ENCODE results near the gene METTL22. TPM values are rescaled to one million over a fixed set of nuclear protein-coding genes. Genes with fewer than 3 reads are reported as not detected.

The METTL22 gene
- total RNA-seq, 1 donor from 2014 or later: 21.8 TPM

DNA sequence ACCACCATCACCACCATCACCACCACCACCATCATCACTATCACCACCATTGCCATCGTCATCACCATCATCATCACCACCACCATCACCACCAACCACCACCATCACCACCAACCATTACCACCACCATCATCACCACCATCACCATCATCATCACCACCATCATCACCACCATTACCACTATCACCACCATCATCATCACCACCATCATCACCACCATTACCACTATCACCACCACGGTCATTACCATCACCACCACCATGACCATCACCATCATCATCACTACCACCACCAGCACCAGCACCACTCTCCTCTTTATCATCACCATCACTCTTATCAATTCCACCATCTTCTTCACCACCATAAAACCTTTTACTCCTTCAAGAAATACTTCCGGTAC is 30.0 kb upstream of the METTL22 start:
- no peak for DNase-seq (ENCODE audit: low read depth, low spot score)

DNA sequence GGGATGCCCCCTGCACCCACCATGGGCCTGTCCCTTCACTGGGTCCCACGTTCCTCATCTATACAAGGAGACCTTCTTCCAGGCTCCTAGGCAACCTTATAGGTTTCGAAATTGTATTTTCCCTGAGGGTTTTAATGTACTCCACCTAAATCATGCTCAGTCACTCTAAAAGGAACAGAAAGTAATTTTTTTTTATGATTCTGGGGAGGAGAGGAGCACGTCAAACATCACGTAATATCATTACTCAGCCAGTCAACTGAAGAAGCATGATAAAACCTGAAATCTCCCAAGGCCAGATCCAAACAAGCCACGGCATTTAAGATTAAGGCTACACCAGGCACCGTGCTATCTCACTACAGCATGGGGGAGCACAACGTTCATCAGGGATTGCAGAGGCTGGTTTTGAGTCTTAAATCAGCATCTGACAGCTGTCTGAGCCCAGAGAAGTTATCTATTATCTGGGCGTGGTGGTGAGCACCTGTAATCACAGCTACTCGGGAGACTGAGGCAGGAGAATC is 27.3 kb upstream of the METTL22 start:
- DNase-seq (ENCODE audit: low read depth, low spot score): no peak

GRCh38 chr16:8595783-8596182 is 25.7 kb upstream of the METTL22 start:
- no peak for DNase-seq (ENCODE audit: low read depth, low spot score)

DNA sequence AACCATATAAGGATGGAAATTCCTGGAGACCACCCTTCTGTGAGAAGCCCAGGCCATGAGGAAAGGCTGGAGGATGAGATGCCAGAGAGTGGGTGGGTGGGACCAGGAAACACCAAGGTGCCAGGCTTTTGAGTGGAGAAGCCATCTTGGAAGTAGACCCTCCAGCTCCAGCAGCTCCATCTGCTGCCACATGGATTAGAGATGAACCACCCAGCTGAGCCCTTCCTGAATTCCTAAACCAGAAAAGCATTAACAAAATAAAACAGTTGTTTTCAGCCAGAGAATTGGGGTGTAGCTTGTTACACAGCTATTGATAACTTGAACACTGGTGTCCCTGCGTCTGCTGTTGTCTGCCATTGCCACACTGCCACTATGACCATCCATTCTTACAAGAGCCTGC is 24.9 kb upstream of the METTL22 start:
- DNase-seq (ENCODE audit: low read depth, low spot score): no peak

- DNase-seq (ENCODE audit: low read depth, low spot score): no peak
Observed at GRCh38 chr16:8600144-8600775, 21.2 kb upstream of the METTL22 start.

DNA sequence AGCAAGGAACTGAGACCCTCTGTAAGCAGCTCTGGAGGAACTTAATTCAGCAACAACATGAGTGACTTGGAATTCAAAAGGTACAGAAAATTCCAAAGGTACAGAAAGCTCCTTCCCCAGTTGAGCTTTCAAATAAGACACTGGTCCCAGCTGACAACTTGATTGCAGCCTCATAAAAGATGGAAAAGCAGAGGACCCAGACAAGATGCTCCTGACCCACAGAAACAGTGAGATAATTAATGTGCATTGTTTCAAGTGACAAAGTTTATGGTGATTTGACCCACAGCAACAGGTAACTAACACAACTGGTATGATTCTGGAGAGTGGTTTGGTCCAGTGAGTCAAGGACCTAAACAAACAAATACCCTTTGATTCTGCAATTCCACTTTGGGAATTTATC is 15.9 kb upstream of the METTL22 start:
- no peak for DNase-seq (ENCODE audit: low read depth, low spot score)

- DNase-seq (ENCODE audit: low read depth, low spot score): no peak
Observed at GRCh38 chr16:8607214-8607613, 14.3 kb upstream of the METTL22 start.

GRCh38 chr16:8611122-8611521 is 10.4 kb upstream of the METTL22 start:
- DNase-seq (ENCODE audit: low read depth, low spot score): no peak

GRCh38 chr16:8611886-8612600 is 9.5 kb upstream of the METTL22 start:
- DNase-seq (ENCODE audit: low read depth, low spot score): no peak

- no peak for DNase-seq (ENCODE audit: low read depth, low spot score)
Observed at GRCh38 chr16:8614435-8615029, 7.0 kb upstream of the METTL22 start.

- DNase-seq (ENCODE audit: low read depth, low spot score): no peak
Observed at GRCh38 chr16:8619671-8620370, 1.7 kb upstream of the METTL22 start.

- no peak for DNase-seq (ENCODE audit: low read depth, low spot score)
Observed at GRCh38 chr16:8620535-8620934, 963 bp upstream of the METTL22 start.

GRCh38 chr16:8621222-8621571 is 301 bp upstream of the METTL22 start:
- no peak for DNase-seq (ENCODE audit: low read depth, low spot score)

GRCh38 chr16:8622315-8622656 is 788 bp downstream of the METTL22 start:
- no peak for DNase-seq (ENCODE audit: low read depth, low spot score)

GRCh38 chr16:8623634-8624033 is 2.1 kb downstream of the METTL22 start:
- DNase-seq (ENCODE audit: low read depth, low spot score): no peak

- DNase-seq (ENCODE audit: low read depth, low spot score): no peak
Observed at GRCh38 chr16:8625491-8626087, 4.1 kb downstream of the METTL22 start.

DNA sequence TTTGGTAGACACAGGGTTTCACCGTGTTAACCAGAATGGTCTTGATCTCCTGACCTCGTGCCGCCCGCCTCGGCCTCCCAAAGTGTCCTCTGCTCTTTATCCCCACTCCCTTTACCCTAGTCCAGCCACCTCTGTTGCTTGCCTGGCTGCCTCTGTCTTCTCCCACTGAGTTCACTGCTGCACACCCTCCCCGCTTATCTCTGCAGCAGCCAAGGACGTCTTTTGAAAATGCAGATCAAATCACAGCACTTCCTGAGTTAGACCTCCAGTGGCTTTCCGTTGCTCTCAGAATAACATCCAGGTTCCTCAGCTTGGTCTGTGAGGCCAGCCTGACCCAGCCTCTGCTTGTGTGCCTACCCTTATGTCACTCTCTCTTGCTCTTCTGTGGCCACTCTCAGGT is 5.4 kb downstream of the METTL22 start:
- DNase-seq (ENCODE audit: low read depth, low spot score): no peak

DNA sequence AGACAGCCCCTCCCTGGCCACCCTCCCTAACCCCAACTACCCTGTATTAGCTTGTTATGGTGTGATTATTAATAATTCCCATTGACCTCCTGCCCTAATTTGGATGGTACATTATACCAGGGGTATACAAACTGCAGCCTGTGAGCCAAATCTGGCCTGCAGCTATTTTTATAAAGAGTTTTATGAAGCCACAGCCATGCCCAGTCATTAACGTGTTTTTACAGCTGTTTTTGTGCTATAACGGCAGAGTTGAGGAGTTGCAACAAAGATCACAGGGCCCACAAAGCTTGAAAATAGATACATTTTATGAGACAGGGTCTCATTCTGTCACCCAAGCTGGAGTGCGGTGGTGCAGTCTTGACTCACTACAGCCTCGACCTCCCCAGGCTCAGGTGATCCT is 6.0 kb downstream of the METTL22 start:
- no peak for DNase-seq (ENCODE audit: low read depth, low spot score)

- no peak for DNase-seq (ENCODE audit: low read depth, low spot score)
Observed at GRCh38 chr16:8628981-8629725, 7.7 kb downstream of the METTL22 start.

- DNase-seq (ENCODE audit: low read depth, low spot score): no peak
Observed at GRCh38 chr16:8630255-8630953, 8.9 kb downstream of the METTL22 start.

DNA sequence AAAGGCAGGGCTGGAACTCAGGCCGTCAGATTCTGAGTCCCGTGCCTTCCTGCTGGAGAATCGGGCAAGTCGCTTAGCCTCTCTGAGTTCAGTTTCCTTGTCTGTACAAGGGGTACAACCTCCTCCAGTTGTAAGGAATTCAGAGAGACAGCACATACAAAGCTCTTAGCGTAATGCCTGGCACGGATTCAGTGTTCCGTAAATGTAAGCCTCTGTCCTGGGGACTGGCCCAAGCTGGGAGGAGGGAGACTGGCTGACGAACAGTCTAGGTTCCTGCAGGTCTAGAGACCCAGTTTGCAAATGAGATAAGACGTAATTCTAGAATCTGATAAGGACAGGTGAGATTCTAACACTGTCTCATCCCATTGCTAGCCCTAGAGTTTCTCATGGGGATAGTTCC is 9.9 kb downstream of the METTL22 start:
- DNase-seq (ENCODE audit: low read depth, low spot score): no peak
